ENCODE data around the gene RILPL1.
"Not testable (repeated sequence)": the region's sequence is repeated elsewhere in the genome, so short reads cannot be mapped to it uniquely, and the experiment has no call there.

Gene RILPL1

DNA sequence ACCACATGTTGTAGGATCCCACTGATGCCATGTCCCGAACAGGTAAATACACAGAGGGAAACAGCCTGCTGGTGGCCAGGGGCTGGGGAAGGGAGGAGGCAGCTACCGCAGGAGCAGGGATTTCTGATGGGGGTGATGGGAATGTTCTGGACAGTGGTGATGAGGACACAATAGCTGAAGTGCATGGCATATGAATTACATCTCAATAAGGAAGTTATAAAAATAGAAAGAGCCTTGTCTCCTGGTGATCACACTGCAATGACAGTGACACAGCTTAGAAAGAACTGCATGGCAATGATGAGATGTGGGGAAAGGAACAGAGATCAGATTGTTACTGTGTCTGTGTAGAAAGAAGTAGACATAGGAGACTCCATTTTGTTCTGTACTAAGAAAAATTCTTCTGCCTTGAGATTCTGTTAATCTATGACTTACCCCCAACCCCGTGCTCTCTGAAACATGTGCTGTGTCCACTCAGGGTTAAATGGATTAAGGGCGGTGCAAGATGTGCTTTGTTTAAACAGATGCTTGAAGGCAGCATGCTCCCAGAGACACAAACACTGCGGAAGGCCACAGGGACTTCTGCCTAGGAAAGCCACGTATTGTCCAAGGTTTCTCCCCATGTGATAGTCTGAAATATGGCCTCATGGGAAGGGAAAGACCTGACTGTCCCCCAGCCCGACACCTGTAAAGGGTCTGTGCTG lies 41.0 kb downstream of the RILPL1 start:
- not testable (repeated sequence) for ATAC-seq

DNA sequence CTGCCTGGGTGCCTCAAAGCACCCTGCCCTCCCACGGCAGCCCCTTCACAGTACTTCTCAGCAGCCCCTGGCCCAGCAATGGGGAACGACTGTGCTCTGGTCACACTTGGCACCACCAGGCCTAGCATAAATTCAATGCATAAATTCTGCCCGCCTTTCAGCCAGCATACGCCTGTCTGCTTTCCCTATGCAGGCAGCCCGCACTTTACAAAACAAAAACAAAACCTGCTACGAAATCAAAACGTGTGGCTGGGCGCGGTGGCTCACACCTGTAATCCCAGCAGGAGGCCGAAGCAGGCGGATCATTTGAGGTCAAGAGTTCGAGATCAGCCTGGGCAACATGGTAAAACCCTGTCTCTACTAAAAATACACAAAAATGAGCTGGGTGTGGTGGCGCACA lies 42.0 kb downstream of the RILPL1 start:
- ATAC-seq = no peak

DNA sequence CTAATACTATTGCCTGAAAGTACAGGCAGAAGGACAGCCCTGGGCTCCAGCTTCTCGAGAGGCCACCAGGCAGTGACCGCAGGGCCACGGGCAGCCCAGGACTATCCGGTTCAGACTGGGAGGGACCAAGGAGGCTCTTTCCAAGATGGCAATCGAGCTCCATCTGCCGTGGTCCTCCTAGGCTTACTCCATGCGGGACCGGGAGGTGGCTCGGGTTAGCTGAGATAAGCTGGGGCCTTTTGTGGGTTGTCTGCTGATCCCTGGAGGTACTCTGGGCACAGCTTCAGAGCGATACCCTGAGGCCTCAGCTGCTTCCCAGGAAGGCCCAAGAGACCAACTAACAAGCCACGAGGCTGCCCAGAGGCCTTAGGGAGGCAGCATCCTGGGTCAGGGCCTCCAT lies 42.5 kb downstream of the RILPL1 start:
- no peak for ATAC-seq

DNA sequence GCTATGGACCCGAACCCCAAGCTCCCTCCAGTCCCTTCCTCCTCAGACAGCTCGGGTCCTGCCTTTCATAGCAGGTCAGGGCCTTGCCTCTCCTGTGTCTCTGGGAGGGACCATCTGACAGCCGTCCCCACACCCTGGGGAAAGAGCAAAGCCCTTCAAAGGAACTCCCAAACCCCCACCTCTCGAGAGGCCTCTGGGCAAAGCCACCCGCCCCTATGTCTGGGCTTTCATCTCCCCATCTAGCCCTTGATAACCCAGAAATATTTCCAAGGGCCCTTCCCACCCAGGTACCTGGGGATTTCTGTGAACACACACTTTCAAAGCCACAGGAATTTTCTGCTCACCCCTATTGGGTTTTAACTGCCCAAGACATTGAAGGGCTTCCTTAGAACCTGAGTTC lies 43.4 kb downstream of the RILPL1 start:
- ATAC-seq = no peak

DNA sequence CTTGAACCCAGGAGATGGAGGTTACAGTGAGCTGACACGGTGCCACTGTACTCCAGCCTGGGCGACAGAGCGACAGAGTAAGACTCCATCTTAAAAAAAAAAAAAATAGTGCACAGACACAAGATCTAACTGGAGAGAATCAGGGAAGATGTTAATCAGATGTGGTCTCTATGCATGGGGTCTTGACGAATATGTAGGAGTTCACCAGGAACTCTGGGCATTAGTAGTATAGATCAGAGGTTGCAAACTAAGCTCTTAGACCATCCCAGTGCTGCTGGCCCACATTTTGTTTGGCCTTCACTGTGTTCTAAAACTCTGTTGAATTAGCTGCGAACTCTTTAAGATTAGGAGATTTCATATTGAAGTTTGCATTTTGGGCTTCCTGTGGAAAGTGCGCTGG lies 43.9 kb downstream of the RILPL1 start:
- no peak for ATAC-seq

DNA sequence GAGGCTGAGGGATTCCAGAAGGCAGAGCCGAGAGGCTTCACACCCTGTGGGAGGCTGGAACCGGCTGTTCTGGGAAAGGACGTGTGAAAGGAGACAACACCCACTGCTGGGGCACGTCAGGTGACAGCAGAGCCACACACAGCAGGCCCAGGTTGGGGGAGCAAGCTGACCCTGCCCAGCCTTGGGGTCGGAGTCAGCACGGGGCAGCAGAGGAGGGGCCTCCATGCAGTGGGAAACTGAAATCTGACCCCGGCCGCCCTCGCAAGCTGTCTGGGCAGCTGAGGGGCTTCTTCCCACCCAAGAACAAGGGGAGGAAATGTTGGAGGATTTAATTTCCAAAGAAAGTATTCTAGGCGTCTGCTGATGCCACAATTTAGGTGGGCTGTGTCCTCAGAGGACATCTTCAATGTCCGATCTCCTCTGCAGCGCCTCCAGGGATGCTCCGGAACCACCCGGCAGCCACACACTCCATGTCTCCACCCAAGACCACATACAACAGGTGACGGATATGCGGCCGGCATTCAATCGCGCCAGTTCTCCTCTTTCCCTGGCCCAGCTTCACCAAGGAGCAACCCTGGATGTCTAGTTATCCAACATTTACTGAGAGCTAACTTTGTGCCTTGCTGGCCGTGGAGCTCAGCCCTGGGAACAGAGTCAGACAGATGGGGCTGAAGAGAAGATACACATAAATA lies 44.8 kb downstream of the RILPL1 start:
- no peak for ATAC-seq

DNA sequence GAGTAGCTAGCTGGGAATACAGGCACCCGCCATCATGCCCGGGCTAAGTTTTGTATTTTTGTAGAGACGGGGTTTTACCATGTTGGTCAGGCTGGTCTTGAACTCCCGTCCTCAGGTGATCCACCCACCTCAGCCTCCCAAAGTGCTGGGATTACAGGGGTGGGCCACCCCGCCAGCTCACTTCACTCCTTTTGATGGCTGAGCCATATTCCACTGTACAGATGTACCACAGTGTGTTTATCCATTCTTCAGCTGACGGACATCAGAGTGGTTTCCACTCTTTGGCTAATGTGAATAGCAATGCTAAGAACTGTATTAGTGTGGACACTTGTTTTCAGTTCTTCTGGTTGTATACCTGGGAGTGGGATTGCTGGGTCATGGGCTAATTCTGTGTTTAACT lies 46.1 kb downstream of the RILPL1 start:
- ATAC-seq = no peak

DNA sequence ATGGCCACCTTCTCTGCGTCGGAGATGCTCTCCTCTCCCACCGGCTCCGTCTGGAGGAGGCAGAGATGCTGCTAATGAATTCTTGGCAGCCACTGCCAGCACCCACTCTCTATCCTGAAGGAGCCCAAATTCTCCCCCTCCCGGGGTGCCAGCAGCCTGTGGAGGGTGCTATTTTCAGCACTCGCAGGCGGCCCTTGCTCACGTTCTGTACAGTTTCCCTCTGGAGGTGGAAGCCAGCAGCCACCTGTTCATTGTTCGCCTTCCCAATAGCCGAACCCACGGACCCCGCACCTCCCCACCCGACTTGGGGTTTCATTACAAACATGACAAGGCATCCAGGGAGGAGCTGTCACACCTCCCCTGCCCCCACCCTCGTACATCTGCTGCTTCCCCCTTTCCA lies 47.8 kb downstream of the RILPL1 start:
- no peak for ATAC-seq

DNA sequence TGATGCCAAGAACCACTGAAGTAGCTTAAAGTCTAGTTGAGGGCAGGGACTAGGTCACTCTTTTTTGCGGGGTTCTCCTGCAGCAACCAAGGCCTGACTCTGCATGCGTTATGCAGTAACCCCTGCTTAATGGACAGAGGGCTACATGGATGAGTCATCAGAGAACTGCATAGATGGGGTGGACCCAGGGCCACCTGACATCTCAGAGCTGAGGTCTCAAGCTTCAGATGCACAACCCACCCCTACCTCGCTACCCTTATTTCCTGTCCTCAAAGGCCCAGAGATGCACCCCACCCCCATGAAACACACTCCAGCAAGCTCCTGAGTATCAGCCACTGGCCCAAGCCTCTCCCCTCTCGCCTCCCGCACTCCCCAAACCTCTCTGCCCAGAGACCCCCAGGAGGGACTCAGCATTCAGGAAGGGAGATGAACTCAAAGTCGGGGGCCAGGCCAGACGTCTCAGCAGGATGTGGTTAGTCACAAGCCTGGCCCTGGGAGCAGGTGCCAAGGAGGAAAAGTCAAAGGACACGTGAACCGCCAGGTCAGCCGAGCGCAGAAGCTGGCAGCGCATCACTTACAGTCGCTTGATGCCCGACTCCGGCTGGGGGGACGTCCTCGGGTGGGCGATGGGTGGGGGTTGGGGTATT lies 49.8 kb downstream of the RILPL1 start:
- ATAC-seq = peak in 1 of 2 donors; percentile 17

DNA sequence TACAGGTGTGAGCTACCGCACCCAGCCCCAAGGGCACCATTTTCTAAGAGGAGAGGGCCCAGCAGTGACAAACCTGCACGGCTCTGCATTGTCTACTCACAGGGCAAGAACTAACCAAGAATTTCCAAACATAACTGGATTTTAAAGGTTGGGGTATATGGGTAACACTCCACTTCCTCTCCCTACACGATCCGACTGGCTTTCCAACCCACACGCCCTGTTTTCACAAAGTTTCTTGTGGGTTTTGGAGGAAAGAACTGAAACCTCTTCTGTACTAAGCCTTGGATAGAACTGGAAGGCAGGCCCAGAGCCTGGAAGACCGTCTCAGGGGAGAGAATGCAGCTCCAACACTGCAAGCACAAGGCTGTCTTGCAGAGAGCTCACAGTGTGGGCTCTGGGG lies 50.6 kb downstream of the RILPL1 start:
- ATAC-seq = no peak

DNA sequence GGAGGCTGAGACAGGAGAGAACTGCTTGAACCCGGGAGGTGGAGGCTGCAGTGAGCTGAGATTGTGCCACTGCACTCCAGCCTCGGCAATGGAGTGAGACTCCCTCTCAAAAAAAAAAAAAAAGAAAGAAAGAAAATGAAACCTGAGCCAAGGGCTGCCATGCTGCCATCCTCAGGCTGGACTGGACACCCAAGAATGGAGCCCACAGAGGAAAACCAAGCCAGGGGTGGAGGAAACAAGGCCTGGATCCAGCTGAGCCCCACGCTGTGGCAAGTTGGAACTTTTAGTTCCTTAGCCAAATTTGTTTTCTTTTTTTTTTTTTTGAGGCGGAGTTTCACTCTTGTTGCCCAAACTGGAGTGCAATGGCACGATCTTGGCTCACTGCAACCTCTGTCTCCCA lies 52.3 kb downstream of the RILPL1 start:
- ATAC-seq = not testable (repeated sequence)

DNA sequence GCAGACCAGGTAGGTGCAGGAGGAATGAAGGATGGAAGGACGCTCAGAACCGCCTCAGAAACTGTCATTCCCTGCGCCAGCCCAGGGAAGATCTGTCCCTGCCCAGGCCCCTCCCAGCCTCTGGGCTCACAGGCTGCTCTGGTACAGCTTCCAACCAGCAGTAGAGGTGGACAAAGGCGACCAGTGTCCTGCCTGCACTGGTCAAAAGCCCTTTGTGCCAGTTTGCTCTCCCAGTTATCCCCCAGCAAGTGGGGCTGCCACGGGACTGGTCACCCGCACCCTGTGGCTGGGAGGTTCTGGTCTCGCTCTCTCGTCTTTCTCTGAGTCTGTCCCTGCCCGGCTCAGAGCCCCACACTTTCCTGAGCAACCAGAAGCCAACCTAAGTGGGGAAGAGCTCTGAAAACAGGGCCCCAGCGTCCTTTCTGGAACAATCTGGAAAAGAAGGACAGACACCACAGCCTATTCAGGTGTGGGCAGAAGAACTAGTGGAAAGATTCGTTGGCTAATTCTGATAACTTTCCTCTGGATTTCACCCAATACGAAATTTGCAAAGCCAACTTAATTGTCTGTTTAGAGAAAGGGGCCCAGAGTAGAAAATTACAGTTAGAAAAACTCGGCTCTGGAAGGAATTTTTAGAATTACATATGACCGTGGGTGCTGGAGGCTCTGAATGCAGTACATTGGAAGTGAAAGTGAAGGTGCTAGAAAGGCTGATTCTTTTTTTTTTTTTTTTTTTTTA lies 53.9 kb downstream of the RILPL1 start:
- ATAC-seq = no peak

DNA sequence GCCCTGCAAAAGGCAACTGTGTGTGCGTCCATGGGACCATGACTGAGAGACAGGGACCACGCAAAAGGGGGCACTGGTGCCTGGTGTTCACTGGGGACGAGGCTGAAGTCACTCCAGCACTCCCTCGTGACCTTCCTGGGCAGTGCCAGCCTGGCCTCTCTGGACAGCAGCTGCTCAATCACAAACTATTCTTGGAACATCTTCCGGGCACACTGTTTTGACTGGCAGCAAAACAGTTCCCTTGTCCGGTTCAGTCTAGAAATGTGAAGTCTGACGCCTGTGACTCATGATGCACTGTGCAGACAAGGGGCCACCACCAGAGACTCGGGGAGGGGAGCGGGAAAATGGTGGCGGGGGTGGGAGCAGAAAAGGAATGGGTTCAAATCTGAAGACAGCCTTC lies 54.8 kb downstream of the RILPL1 start:
- ATAC-seq = no peak

DNA sequence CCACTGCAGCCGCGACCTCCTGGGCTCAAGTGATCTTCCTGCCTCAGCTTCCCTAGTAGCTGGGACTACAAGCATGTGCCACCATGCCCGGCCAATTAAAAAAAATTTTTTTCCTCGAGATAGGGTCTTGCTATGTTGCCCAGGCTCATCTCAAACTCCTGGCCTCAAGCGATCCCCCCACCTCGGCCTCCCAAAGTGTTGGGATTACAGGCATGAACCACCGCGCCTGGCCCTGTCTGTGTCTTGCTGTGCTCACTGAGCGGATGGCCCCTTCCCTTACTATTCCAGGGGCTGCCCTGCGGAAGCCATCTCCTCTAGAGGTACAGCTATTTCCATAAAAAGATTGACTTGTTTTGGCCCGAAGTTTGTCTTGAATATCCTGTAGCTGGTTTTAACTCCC lies 55.5 kb downstream of the RILPL1 start:
- ATAC-seq = no peak

DNA sequence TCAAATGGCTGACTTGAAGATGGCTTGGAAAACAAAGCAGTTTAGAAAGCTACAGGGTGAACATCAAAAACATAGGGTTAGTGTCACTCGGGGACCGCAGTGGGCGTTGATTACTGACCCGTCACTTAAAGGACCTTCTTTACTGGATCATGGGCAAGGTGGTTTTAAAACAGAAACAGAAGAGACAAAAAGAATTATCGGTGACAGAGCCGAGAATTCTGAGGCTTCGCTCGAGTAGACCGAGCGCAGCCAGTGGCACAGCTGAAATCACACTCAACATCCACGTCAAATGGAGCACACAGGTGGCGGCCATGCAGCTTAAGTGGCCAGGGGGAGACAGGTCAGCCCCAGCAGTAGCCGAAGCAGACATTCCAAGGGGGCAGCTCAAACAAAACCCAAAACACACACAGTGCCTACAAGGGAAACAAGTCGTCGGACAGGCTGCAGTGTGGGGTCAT lies 58.2 kb downstream of the RILPL1 start:
- peak in 1 of 2 donors; percentile 57 for ATAC-seq

DNA sequence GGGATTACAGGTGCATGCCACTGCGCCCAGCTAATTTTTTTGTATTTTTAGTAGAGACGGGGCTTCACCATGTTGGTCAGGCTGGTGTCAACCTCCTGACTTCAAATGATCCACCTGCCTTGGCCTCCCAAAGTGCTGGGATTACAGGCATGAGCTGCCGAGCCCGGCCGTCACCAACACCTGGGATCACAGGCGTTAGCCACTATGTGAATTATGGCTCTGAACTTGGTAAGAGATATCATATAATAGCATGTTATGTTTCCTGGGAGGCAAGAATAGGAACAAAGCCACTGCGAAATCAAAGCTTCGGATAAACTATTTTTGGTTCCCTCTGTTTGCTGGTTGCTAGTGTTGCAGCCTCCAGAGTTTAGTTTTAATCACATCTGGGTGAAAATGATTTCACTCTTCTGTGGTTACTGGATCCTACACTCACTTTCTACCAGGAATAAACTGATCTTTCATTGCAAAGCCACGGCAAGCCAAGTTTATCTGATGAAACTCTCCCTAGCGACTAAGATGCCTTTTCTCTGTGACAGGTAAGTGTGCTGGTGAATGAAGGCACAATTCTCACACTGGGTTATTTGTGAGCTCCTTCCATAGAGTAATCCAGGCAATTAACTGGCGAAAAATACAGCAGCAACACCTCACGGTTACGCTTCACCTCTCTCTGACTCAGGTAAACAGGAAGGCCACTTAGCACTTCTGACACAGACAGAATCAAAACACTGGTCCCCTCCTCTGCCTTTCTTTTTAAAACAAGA lies 58.9 kb downstream of the RILPL1 start:
- ATAC-seq = peak; percentile 83 to 88

DNA sequence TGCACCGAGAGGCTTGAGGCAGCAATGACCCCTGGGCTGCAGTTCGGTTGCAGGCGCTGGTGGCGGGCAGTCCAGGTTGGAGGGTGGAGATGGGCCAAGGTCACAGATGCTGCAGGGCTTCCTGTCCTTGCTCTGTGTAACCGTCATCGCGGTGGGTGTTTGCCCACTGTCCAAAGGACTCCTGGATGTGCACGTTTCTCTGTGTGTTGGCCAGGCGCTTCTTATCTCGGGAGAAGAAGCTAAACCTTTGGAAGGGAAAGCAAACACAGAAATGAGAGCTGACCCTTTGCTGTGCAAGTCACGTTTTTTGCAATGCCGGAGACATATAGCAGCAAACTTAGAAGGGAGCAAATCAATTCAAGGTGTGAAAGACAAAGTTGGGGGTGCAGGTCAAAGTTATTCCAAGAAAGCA lies 61.1 kb downstream of the RILPL1 start:
- ATAC-seq = no peak

DNA sequence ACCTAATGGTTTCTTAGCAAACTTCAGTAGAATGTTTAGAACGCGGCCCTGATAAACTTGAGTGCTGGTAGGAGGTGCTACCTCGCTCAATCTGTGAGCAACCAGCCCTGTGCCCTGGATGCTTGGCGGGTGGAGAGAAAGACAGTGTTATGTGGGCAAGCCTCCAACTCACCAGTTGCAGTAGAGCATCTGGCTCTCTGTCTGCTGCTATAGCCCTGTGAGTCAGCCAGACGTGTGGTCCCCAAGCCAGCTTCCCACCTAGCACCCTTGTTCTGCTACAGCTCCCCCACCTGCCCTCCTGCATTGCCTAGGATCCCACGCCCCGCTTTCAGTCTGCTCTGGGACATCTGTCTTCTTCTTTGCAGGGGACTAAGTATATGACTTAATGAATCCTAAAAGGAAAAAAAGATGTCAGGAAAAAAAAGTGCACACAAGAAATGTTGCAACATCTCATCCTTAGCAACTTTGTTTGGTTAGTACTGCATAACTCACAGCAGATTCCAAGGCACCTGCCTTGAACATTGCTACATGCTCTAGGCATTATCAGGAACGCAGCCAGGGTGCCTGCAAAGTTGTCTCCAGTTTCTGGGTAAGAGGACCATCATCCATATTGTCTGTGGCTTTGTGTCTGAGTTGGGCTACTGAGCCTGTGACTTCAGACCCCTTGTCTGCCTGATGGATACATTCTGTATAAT lies 62.0 kb downstream of the RILPL1 start:
- ATAC-seq = no peak

DNA sequence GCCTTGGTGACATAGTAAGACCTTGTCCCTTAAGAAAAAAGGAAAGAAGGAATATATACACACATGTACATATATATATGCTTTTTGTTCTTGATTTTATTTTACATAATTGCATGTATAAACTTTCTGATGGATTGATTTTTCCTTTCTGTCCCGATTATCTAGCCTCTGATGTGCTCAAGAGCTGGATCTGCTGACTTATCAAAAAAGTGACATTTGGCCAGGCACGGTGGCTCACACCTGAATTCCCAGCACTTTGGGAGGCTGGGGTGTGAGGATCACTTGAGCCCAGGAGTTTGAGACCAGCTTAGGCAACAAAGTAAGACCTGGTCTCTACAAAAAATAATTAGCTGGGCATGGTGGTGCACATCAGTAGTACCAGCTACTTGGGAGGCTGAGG lies 63.5 kb downstream of the RILPL1 start:
- ATAC-seq = no peak

DNA sequence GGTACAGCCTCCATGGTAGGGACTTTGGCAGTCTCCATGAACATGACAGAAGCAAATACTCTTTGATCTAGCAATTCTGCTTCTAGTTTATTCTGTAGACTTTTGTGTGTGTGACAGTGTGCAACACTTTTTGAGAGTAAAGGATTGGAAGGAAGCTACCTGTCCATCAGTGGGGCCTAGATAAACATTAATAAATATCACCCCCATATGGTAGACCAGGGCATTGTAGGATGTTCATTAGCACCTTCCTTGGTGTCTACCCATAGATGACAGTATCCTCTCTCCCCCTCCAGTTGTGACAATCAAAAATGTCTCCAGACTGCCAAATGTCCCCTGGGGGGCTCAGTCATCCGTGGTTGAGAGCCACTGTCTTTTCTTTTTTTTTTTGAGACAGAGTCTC lies 64.7 kb downstream of the RILPL1 start:
- ATAC-seq = peak; percentile 49 to 61

DNA sequence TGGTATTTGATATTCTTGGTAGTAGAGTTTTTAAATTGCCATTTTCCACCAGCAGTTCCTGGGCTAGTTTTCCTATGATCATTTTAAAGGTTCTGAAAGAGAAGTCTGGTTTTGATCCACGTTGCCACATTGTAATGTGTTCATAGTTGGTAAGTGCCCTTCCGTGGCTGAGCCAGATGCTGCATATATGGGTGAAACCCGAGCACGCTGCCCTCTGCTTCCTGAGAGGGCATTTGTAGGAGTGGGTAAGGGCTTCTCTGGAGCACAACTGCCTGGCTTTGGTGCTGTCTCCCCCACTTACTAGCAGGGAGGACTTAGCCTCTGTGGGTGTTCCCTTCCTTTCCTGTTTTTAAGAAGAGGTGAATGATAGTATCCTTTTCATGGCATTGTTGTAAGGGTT lies 68.4 kb downstream of the RILPL1 start:
- no peak for ATAC-seq

DNA sequence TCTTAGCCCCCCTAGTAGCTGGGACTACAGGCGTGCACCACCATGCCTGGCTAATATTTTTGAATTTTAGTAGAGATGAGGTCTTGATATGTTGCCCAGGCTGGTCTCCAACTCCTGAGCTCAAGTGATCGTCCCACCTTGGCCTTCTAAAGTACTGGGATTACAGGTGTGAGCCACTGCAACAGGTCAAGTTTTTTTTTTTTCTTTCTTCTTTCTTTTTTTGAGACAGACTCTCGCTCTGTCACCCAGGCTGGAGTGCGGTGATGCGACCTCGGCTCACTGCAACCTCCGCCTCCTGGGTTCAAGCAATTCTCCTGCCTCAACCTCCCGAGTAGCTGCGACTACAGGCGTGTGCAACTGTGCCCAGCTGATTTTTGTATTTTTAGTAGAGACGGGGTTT lies 70.3 kb downstream of the RILPL1 start:
- not testable (repeated sequence) for ATAC-seq

Measured in activated CD4-positive, CD25-positive, alpha-beta regulatory T cell treated with anti-CD3 and anti-CD28 coated beads, Interleukin-2, amount 50 U/mL, for 24 hours (primary cell).